Thyroid gland (tissue), 4 donors: ENCODE measurements around the gene DDX39B.

Experiments used
- POLR2A ChIP-seq, 2 donors: fragments of 450-650 bp; IDR thresholded peaks; one replicate each; pipeline ENCODE4 v1.6.1; 2017; ENCODE audit warnings: antibody characterized with exemption in 2 of 2, mild to moderate bottlenecking in 2 of 2, moderate library complexity in 1 of 2
- TF ChIP-seq, protein P1 (sequence below), 6 experiments: fragments of 200-600 bp in 3 of 6; fragments of 450-650 bp in 3 of 6; sonication (generic) in 3 of 6; IDR thresholded peaks; one replicate each; pipeline ENCODE4 v1.5.1; 2016 to 2019; ENCODE audit warnings: antibody characterized with exemption in 6 of 6, mild to moderate bottlenecking in 2 of 6, inconsistent platforms in 1 of 6, moderate library complexity in 1 of 6

DNA sequence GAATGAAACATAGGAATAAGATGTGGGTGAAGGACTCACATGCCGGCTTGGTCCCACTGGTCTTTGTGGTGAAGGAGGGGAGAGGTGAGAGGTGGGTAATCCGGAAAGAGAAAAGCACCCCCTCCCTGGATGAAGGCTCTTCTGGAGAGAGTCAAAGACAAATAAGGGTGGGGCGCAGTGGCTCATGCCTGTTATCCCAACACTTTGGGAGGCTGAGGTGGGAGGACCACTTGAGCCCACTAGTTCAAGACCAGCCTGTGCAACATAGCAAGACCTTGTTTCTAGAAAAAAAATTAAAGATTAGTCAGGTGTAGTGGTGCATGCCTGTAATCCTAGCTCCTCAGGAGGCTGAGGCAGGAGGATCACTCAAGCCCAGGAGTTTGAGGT is 37.3 kb upstream of the DDX39B start:
- TF ChIP-seq, protein P1, sequence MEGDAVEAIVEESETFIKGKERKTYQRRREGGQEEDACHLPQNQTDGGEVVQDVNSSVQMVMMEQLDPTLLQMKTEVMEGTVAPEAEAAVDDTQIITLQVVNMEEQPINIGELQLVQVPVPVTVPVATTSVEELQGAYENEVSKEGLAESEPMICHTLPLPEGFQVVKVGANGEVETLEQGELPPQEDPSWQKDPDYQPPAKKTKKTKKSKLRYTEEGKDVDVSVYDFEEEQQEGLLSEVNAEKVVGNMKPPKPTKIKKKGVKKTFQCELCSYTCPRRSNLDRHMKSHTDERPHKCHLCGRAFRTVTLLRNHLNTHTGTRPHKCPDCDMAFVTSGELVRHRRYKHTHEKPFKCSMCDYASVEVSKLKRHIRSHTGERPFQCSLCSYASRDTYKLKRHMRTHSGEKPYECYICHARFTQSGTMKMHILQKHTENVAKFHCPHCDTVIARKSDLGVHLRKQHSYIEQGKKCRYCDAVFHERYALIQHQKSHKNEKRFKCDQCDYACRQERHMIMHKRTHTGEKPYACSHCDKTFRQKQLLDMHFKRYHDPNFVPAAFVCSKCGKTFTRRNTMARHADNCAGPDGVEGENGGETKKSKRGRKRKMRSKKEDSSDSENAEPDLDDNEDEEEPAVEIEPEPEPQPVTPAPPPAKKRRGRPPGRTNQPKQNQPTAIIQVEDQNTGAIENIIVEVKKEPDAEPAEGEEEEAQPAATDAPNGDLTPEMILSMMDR (IDR thresholded peaks at IDR 0.05), result no peak
- TF ChIP-seq POLR2A (IDR thresholded peaks at IDR 0.05), result no peak
